ENCODE data around the gene MBOAT2. TPM values are rescaled to one million over a fixed set of nuclear protein-coding genes. Genes with fewer than 3 reads are reported as not detected.

MBOAT2 gene
- total and polyA plus RNA-seq, 2 of the 13 experiments (the other 11 are each of a cell fraction or from before 2014, with no cell fraction given) = 0.11 to 0.36 TPM

GRCh38 chr2:8840475-8841091 lies 162.9 kb downstream of the MBOAT2 start (continued):
- TF ChIP-seq PLRG1 (conservative IDR thresholded peaks at IDR 0.05) (no peak), ZNF850 (CRISPR knock-in tag; conservative IDR thresholded peaks at IDR 0.05) (no peak), ZNF557 (CRISPR knock-in tag; IDR thresholded peaks at IDR 0.05) (peak; percentile 88; the same call in 1 of the 2 replicates), U2AF1 (optimal IDR thresholded peaks at IDR 0.05; ENCODE audit: low read depth, low read length) (no peak), SKI (IDR thresholded peaks at IDR 0.05; ENCODE audit: partially characterized antibody) (peak; percentile 12), JUNB (CRISPR knock-in tag; IDR thresholded peaks at IDR 0.05; ENCODE audit: borderline replicate concordance) (no peak), FOSL2 (CRISPR knock-in tag; IDR thresholded peaks at IDR 0.05) (peak; percentile 72), RORA (CRISPR knock-in tag; IDR thresholded peaks at IDR 0.05) (no peak), FOXK1 (CRISPR knock-in tag; IDR thresholded peaks at IDR 0.05; ENCODE audit: borderline replicate concordance, low read depth) (peak; percentile 86; the same call in 1 of the 2 replicates), ZNF18 (CRISPR knock-in tag; IDR thresholded peaks at IDR 0.05; ENCODE audit: insufficient replicate concordance) (no peak), ZNF180 (CRISPR knock-in tag; IDR thresholded peaks at IDR 0.05; ENCODE audit: borderline replicate concordance, low read depth) (no peak), PLSCR1 (CRISPR knock-in tag; IDR thresholded peaks at IDR 0.05; ENCODE audit: borderline replicate concordance) (no peak), SRF (IDR thresholded peaks at IDR 0.05; ENCODE audit: low read depth, low read length) (no peak), DRAP1 (CRISPR knock-in tag; IDR thresholded peaks at IDR 0.05) (peak; percentile 68; the same call in 1 of the 2 replicates), ZNF782 (CRISPR knock-in tag; IDR thresholded peaks at IDR 0.05; ENCODE audit: borderline replicate concordance) (no peak), MTF2 (CRISPR knock-in tag; IDR thresholded peaks at IDR 0.05; ENCODE audit: borderline replicate concordance) (no peak), KMT2A (CRISPR knock-in tag; IDR thresholded peaks at IDR 0.05) (no peak)
- TF ChIP-seq, protein P1, sequence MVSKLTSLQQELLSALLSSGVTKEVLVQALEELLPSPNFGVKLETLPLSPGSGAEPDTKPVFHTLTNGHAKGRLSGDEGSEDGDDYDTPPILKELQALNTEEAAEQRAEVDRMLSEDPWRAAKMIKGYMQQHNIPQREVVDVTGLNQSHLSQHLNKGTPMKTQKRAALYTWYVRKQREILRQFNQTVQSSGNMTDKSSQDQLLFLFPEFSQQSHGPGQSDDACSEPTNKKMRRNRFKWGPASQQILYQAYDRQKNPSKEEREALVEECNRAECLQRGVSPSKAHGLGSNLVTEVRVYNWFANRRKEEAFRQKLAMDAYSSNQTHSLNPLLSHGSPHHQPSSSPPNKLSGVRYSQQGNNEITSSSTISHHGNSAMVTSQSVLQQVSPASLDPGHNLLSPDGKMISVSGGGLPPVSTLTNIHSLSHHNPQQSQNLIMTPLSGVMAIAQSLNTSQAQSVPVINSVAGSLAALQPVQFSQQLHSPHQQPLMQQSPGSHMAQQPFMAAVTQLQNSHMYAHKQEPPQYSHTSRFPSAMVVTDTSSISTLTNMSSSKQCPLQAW (CRISPR knock-in tag; IDR thresholded peaks at IDR 0.05) = peak; percentile 45; the same call in 1 of the 2 replicates
- TF ChIP-seq, protein P2, sequence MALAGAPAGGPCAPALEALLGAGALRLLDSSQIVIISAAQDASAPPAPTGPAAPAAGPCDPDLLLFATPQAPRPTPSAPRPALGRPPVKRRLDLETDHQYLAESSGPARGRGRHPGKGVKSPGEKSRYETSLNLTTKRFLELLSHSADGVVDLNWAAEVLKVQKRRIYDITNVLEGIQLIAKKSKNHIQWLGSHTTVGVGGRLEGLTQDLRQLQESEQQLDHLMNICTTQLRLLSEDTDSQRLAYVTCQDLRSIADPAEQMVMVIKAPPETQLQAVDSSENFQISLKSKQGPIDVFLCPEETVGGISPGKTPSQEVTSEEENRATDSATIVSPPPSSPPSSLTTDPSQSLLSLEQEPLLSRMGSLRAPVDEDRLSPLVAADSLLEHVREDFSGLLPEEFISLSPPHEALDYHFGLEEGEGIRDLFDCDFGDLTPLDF (CRISPR knock-in tag; IDR thresholded peaks at IDR 0.05) = no peak
- TF ChIP-seq, protein P3, sequence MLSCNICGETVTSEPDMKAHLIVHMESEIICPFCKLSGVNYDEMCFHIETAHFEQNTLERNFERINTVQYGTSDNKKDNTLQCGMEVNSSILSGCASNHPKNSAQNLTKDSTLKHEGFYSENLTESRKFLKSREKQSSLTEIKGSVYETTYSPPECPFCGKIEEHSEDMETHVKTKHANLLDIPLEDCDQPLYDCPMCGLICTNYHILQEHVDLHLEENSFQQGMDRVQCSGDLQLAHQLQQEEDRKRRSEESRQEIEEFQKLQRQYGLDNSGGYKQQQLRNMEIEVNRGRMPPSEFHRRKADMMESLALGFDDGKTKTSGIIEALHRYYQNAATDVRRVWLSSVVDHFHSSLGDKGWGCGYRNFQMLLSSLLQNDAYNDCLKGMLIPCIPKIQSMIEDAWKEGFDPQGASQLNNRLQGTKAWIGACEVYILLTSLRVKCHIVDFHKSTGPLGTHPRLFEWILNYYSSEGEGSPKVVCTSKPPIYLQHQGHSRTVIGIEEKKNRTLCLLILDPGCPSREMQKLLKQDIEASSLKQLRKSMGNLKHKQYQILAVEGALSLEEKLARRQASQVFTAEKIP (CRISPR knock-in tag; IDR thresholded peaks at IDR 0.05; ENCODE audit: borderline replicate concordance) = no peak

All from HepG2 (cell line).